Left hindlimb (tissue), 1 donor: Measurements from ENCODE around the gene KCTD8.

ENCODE experiments used
- DNase-seq: peaks from one replicate; pipeline ENCODE4 v3.0.0-alpha.2; 2018

Gene KCTD8

DNA sequence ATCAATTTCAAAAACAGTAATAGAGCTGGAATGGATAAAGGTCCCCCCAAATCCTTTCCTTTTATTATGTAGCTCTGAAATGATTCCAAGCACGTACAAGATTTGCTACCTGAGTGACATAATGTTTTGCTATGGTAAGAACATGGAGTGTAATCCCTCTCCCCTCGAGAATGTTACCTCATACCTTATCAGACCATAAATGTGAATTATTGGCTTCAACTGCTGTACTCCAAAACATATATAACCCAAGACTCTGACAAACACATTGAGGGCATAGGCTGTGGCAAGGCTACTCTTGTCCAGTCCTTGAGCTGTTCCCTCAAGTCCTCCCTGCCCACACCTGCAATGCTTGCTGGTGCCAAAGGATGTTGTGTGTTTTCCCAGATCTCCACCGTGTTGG lies 286.9 kb downstream of the KCTD8 start:
- no peak for DNase-seq

DNA sequence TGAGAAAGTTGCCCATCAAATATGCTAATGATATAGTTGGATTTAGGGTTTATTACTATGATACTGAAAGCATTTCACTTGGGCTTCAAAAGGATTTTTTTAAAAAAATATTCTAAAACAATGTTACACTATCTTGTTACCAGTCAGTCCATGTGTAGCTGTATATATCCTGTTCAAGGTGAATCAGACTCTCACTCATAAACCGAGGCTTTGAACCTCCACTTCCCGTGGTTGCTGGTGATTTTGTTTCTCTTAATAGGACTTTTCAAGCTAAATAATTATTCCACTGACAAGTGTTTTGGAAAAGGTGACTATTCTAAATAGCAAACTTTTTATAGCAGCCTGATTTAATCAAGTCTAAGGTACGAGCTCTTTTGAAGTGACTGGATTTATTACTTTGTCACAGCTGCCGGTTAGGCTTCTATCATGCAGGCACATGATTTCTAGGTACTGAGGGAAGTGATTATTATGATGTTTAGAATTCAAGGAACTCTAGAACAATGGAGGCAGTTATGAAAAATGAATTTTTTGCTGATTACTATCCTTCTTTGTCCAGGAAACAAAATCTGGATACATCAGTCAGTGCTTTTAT lies 287.7 kb downstream of the KCTD8 start:
- no peak for DNase-seq

DNA sequence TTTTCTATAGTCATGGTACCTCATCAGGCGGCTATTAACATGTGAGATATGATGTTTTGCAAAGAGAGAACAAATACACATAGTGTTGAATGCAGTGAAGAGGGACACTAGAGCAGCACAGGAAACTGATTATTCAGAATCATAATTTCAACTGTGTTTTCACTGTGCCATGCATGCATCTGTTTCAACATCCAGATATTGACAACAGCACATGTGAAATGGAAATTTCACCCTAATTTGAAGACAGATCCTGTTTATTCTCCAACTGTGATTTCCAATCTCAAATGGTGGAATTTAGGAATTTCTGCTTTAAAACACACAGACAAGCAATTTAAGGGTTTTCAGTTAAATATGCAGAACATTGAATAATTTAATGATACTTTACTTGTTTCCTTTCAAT lies 288.6 kb downstream of the KCTD8 start:
- no peak for DNase-seq

DNA sequence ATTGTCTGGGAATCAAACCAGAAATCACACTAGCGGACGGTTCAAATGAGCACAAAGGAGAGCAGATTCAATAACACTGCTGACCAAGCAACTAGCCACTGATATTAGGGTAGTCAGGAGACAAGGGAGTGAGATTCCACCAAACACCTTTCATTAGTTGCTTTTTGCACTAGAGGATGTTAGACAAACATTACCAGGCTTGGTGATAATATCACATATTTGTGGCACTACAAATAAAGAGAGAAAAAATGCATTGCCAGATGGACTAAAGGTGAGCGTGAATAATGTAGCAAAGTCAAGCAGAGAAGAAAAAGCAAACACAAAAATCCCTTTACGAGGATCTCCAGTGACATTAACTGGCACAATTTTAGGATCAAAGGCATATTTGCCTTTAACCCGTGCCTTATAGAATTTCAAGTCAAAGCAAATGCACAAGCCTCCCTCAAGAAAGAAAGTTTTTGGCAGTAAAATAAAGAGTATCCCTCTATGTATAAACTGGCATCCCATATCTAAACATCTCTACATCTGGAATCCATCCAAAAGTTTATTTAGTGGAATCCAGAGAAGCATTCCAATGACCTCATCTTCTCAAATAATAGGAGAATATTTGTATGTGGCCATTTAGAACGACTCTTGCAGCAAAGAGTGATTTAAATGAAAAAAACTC lies 290.9 kb downstream of the KCTD8 start:
- no peak for DNase-seq

DNA sequence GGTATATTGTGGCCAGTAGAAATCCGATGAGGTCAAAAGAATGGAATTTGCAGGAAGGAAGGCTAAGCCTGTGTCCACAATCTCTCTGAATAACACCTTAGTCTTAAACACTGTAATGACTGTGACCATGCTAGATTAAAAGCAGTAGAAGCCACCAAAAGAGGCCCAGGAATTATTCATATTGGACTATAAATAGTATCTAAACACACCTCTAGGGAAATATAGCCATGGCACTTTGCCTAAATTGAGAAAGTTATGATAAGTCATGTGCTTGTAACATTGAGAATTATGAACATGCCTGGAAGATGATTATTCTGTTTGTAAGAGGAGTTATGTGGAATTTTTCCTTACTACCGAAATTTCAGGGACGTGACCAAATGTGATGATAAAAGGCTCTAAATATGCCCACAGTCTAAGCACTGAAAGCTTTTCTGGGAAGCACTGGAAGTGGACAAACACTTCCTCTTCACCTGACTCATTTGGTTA lies 298.5 kb downstream of the KCTD8 start:
- DNase-seq: no peak

DNA sequence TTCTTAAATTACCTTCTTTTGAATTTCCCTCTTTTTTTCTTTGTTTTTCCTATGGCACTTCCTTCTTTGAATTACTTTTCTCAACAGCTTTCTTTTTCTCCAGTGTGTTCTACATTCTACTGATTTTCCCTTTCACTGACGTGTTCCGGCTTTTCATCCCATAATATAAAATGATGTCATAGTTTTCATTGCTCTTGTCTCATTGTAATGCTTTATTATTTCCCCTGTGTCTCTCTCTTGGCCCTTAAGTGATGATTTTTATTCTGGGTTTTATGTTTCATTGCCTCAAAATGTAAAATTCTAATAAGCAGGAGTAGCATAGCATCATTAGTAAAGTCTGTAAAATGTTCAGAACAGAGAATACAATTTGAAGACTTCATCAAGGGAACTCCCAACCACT lies 299.3 kb downstream of the KCTD8 start:
- no peak for DNase-seq

DNA sequence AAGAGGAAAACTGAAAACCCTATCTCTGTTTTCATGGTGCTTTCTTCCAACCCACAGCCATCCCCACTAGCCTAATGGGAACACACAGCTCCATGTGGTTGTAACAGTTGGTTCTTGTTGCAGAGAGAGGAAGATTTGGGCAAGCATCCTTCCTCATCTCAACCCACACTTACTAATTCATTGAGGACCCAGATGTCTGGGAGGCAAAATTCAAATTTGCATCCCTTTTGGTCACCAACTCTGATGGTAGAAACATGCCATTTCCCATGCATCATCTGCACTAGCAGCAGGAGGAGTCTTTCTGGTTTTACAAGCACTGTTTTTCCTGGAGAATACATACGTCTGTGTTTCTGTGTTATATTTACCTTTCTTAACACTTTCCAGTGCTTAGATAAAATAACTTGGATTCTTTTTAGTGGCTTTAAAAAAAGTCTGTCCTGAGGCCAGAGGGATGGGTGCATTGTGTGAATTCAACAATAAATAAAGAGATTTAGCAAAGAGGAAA lies 301.0 kb downstream of the KCTD8 start:
- no peak for DNase-seq

DNA sequence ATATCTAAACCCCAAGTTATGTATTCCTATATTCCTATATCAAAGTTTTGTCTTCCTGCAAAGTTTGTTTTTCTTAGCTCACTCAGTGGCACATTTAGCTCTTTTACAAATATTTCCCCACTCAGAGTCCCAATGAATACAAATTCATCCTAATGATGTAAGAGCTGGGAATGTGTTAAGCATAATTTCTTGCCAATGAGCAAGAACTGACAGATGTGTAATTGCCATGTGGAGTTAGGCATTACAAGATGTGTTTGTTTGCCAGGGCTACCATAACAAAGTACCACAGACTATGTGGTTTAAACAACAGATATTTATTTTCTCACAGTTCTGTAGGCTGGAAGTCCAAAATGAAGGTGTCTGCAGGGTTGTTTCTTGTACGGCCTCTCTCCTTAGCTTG lies 302.1 kb downstream of the KCTD8 start:
- DNase-seq: no peak

DNA sequence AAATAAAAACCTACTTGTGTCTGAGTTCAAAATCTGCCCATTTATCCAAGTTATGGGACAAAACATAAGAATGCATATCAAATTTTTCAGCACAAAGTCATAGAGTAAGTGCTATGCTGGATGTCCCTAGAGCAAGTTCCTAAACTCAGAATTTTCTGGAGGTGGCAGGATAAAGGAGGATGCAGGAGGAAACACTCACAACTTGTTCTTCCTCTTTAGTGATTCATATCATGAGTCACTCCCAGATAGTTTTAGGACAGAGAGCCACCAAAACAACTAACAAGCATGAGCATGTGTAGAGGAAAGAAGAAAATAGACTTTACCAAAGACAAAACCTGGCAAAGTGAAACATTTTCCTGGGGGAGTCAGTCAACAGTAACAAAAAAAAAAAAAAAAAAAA lies 302.7 kb downstream of the KCTD8 start:
- no peak for DNase-seq

DNA sequence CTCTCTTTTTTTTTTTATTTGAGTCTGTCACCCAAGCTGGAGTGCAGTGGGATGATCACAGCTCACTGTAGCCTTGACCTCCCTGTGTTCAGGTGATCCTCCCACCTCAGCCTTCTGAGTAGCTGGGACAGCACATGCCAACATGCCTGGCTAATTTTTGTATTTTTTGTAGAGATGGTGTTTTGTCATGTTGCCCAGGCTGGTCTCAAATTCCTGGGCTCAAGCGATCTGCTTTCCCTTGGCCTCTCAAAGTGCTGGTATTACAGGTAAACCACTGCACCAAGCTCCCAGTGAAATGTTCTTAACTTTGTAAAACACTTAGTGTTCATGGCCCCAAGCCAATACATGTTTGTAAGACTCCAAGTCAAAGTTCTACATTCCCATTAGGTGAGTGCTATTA lies 316.1 kb downstream of the KCTD8 start:
- no peak for DNase-seq
